ENCODE measurements around the gene FERMT1.
"Not testable (repeated sequence)": the region's sequence is repeated elsewhere in the genome, so short reads cannot be mapped to it uniquely, and the experiment has no call there.

FERMT1 gene

GRCh38 chr20:6114696-6115095 lies 8.1 kb downstream of the FERMT1 start:
- no peak overlapping the region for H2AFZ ChIP-seq (ENCODE audit: low read length)
- H3K79me2 ChIP-seq (ENCODE audit: low read length): peaks cover 4% of the 10 kb centered on the region; the same call in 1 of the 2 replicates
- no peaks in the 10 kb centered on the region for H4K20me1 ChIP-seq (ENCODE audit: insufficient read depth, low read length)
- H3K9me3 ChIP-seq (replicated peaks; ENCODE audit: insufficient read depth, low read length): no peaks in the 10 kb centered on the region
- no peaks in the 10 kb centered on the region for H3F3A ChIP-seq (ENCODE audit: insufficient read depth, low read length)
- H3K36me3 ChIP-seq (replicated peaks; ENCODE audit: insufficient read depth, low read length): peaks cover 7% of the 10 kb centered on the region; the same call in 1 of the 2 replicates
- no peak overlapping the region for H3K27ac ChIP-seq (ENCODE audit: low read length)
- TF ChIP-seq CTCF (IDR thresholded peaks at IDR 0.05; ENCODE audit: low read length): no peak
- no peak for TF ChIP-seq EZH2 (optimal IDR thresholded peaks at IDR 0.05; ENCODE audit: low read depth, low read length)
- TF ChIP-seq EZH2phosphoT487 (IDR thresholded peaks at IDR 0.05; ENCODE audit: low read length): no peak
- H3K4me1 ChIP-seq (ENCODE audit: low read length): 0 out of 2 replicates have a peak, but pooled peaks cover 3% of the 10 kb centered on the region
- no peaks in the 10 kb centered on the region for H3K27me3 ChIP-seq (replicated peaks; ENCODE audit: insufficient read depth, low read length)
- no peak overlapping the region for H3K9ac ChIP-seq (ENCODE audit: low read length)
- DNase-seq: no peak
- no peak overlapping the region for H3K4me2 ChIP-seq (ENCODE audit: low read depth, low read length)
- H3K9me2 ChIP-seq (replicated peaks; ENCODE audit: insufficient read depth, low read length): no peaks in the 10 kb centered on the region
- no peak overlapping the region for H3K4me3 ChIP-seq (ENCODE audit: low read length)

- no peak overlapping the region for H3K9ac ChIP-seq (ENCODE audit: low read length)
- H3K27ac ChIP-seq (ENCODE audit: low read length): no peak overlapping the region
- H3K4me3 ChIP-seq (ENCODE audit: low read length): no peak overlapping the region
- H3F3A ChIP-seq (ENCODE audit: insufficient read depth, low read length): no peaks in the 10 kb centered on the region
- H4K20me1 ChIP-seq (ENCODE audit: insufficient read depth, low read length): no peaks in the 10 kb centered on the region
- H3K9me3 ChIP-seq (replicated peaks; ENCODE audit: insufficient read depth, low read length): no peaks in the 10 kb centered on the region
- H3K9me2 ChIP-seq (replicated peaks; ENCODE audit: insufficient read depth, low read length): no peaks in the 10 kb centered on the region
- H2AFZ ChIP-seq (ENCODE audit: low read length): no peak overlapping the region
- no peaks in the 10 kb centered on the region for H3K27me3 ChIP-seq (replicated peaks; ENCODE audit: insufficient read depth, low read length)
- no peak for TF ChIP-seq CTCF (IDR thresholded peaks at IDR 0.05; ENCODE audit: low read length)
- TF ChIP-seq EZH2phosphoT487 (IDR thresholded peaks at IDR 0.05; ENCODE audit: low read length): no peak
- TF ChIP-seq EZH2 (optimal IDR thresholded peaks at IDR 0.05; ENCODE audit: low read depth, low read length): no peak
- no peak overlapping the region for H3K4me2 ChIP-seq (ENCODE audit: low read depth, low read length)
- 0 out of 2 replicates have a peak, but pooled peaks cover 3% of the 10 kb centered on the region for H3K4me1 ChIP-seq (ENCODE audit: low read length)
- H3K79me2 ChIP-seq (ENCODE audit: low read length): no peaks in the 10 kb centered on the region
- H3K36me3 ChIP-seq (replicated peaks; ENCODE audit: insufficient read depth, low read length): peaks cover 7% of the 10 kb centered on the region; the same call in 1 of the 2 replicates
- no peak for DNase-seq
Measured at GRCh38 chr20:6113951-6114350, 8.9 kb downstream of the FERMT1 start.

DNA sequence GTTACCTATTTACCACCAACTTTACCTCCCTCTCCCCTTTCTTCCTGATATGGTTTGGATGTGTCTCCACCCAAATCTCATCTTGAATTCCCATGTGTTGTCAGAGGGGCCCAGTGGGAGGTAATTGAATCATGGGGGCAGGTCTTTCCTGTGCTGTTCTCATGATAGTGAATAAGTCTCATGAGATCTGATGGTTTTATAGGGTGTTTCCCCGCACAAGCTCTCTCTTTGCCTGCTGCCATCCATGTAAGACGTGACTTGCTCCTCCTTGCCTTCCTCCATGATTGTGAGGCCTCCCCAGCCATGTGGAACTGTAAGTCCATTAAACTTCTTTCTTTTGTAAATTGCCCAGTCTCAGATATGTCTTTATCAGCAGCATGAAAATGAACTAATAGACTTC lies 9.9 kb downstream of the FERMT1 start:
- not testable (repeated sequence) for H3K9me2 ChIP-seq (replicated peaks; ENCODE audit: insufficient read depth, low read length); H3K36me3 ChIP-seq (replicated peaks; ENCODE audit: insufficient read depth, low read length); H3K9me3 ChIP-seq (replicated peaks; ENCODE audit: insufficient read depth, low read length); H3K79me2 ChIP-seq (ENCODE audit: low read length); H3K4me2 ChIP-seq (ENCODE audit: low read depth, low read length); H3K27ac ChIP-seq (ENCODE audit: low read length); H3K9ac ChIP-seq (ENCODE audit: low read length); H3F3A ChIP-seq (ENCODE audit: insufficient read depth, low read length); H3K27me3 ChIP-seq (replicated peaks; ENCODE audit: insufficient read depth, low read length); DNase-seq; H2AFZ ChIP-seq (ENCODE audit: low read length); H4K20me1 ChIP-seq (ENCODE audit: insufficient read depth, low read length); H3K4me1 ChIP-seq (ENCODE audit: low read length); H3K4me3 ChIP-seq (ENCODE audit: low read length)

DNA sequence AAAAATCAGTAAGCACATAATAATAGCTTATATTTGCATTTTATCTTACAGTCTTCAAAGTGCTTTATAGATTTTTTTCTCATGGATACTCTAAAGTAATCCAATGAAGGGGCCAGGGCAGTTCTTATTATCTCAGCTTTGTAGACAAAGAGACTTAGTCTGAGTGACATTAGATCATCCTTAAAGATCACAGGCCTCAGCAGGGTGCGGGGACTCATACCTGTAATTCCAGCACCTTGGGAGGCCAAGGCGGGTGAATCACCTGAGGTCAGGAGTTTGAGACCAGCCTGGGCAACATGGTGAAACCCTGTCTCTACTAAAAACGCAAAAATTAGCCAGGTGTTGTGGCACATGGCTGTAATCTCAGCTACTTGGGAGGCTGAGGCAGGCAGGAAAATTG lies 14.5 kb downstream of the FERMT1 start:
- no peak overlapping the region for H3K4me3 ChIP-seq (ENCODE audit: low read length)
- no peaks in the 10 kb centered on the region for H3K79me2 ChIP-seq (ENCODE audit: low read length)
- no peak overlapping the region for H3K27ac ChIP-seq (ENCODE audit: low read length)

More for the DNA sequence above, 14.5 kb downstream of the FERMT1 start:
- Histone ChIP-seq H3K4me1 (ENCODE audit: low read length) (peaks cover 12% of the 10 kb centered on the region), H3K36me3 (replicated peaks; ENCODE audit: insufficient read depth, low read length) (no peaks in the 10 kb centered on the region; the same call in 1 of the 2 replicates), H3K27me3 (replicated peaks; ENCODE audit: insufficient read depth, low read length) (no peaks in the 10 kb centered on the region), H2AFZ (ENCODE audit: low read length) (no peak overlapping the region), H3K4me2 (ENCODE audit: low read depth, low read length) (no peak overlapping the region), H3K9me3 (replicated peaks; ENCODE audit: insufficient read depth, low read length) (no peaks in the 10 kb centered on the region), H3K9ac (ENCODE audit: low read length) (no peak overlapping the region), H3K9me2 (replicated peaks; ENCODE audit: insufficient read depth, low read length) (no peaks in the 10 kb centered on the region), H3F3A (ENCODE audit: insufficient read depth, low read length) (0 out of 2 replicates have a peak, but pooled peaks cover 2% of the 10 kb centered on the region), H4K20me1 (ENCODE audit: insufficient read depth, low read length) (no peaks in the 10 kb centered on the region)
- DNase-seq: no peak
- TF ChIP-seq CTCF (IDR thresholded peaks at IDR 0.05; ENCODE audit: low read length): no peak
- TF ChIP-seq EZH2phosphoT487 (IDR thresholded peaks at IDR 0.05; ENCODE audit: low read length): no peak
- TF ChIP-seq EZH2 (optimal IDR thresholded peaks at IDR 0.05; ENCODE audit: low read depth, low read length): no peak
